Measurements from ENCODE around the gene ARHGAP12. TPM values are rescaled to one million over a fixed set of nuclear protein-coding genes. Genes with fewer than 3 reads are reported as not detected.

The ARHGAP12 gene
- total RNA-seq, 1 donor from 2014 or later: 21.7 TPM

DNA sequence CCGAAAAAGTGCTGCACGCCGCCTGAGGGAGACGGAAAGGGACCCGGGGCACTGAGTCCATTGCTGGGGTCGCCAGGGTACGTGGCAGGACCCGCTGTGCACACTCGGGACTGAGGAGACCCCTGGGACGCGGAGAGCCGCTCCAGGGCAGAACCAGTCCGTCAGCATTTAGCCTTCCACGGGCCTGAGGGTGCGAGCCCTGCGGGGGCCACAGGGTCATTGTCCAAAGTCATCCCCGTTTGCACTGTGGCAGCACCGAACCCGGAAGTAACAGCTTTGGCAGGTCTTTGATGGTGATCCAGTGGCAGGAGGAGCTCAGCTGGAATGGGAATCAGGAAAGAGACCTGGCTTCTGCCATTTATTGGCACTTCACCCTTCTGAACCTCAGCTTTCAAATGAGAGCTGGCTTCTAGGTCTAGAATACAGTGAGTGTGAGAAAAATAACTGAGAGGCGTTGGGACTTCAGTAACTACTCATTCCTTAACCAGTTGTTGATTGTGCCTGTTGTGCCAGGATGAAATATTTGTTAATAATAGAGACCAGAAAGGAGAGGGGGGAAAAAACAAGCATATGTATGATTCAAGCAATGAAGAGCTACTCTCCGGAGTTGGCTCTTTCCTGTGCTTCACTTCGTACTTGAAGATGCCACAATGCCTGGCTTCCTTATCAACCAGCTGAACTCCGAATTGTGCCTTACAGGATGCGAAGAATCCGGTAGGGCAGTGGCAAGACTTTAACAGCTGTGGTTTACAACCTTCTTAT lies 811 bp upstream of the ARHGAP12 start:
- intact Hi-C loops (cut with DNase I): loop anchor here (5.0 kb wide), 1 partner anchor 67 kb away; no protein-coding TSS in a partner anchor
- peak; percentile 81 for DNase-seq (ENCODE audit: low spot score)

DNA sequence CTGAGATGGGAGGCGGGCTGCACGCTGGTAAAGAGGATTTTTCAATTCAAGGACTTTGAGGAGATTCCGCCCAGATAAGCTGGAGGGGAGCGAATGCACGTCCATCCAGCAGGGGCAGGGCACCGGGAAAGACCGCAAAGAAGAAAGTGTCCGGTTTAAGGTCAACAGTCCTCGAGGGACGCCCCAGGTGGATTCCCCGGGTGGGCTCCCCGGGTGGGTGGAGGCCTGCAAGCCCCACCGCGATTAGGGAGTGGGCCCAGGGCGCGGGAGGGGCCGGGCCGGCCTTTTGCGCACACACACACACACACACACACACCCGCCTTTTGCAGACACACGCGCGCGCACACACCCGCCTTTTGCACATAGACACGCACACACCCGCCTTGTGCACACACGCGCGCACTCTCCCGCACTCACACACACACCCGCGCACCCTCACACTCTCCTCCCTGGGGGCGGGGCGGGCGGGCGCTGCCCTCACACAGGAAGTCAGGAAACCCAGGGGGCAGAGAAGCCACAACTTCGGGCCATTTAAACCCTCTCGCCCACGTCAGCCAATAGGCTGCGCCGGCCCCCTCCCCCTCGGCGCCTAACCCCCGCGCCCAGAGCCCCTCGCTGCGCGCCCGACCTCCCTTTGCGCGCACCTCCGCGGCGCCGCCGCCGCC lies 615 bp downstream of the ARHGAP12 start:
- intact Hi-C loops (cut with DNase I): loop anchor here (5.0 kb wide), 1 partner anchor 66 kb away; no protein-coding TSS in a partner anchor
- DNase-seq (ENCODE audit: low spot score): peak; percentile 83

DNA sequence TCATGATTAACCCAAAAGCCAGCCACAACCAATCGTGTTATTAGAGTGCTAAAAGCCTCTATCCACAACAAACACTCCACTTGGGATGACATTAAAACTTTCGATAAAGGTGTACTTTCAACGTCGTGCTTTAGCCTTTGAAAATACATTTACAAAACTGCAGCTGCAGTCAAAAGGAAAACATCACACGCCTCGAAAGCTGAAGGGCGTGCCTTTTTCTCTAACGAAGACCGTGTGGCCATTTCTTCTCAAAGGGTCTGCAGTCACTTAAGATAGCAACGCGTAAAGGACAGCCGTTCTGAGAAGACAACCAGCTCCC lies 1.1 kb downstream of the ARHGAP12 start:
- intact Hi-C loops (cut with DNase I): loop anchor here (5.0 kb wide), 1 partner anchor 65 kb away; no protein-coding TSS in a partner anchor
- no peak for DNase-seq (ENCODE audit: low spot score)

DNA sequence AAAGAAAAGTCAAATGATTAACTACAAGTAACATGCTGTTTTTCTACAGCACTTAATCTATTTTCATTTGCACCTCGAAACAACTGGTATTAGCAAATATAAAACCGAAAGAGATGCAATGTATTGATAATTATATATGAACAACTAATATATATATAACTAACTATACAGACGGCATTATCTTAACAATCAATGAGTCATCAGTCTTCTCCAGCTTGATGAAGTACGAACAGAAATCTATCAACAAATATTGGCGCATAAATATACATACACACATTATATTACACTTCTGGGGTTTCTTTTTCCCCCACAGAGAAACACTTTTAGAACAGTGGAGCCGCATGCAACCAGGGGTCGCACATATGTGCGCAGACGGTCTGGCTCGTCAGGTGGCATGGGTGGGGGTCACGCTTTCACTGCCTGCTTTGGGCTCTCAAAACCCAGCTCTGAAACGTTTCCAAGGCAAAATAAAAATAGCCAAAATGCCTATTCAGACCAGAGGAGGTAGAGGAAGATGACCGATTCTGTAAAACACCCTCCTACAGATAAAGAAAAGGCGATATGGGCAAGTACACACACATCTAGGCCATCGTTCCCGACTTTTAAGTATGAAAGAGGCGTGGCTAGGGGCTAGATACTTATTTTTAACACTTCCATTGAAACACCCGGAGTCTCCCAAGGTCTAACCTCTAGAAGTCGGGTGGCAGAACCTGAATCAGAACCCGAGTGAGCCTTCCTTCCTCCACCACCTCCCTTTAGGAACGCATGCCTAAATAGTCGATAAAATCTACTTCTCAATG lies 1.7 kb downstream of the ARHGAP12 start:
- DNase-seq (ENCODE audit: low spot score): no peak
- intact Hi-C loops (cut with DNase I): loop anchor here (5.0 kb wide), 1 partner anchor 65 kb away; no protein-coding TSS in a partner anchor

DNA sequence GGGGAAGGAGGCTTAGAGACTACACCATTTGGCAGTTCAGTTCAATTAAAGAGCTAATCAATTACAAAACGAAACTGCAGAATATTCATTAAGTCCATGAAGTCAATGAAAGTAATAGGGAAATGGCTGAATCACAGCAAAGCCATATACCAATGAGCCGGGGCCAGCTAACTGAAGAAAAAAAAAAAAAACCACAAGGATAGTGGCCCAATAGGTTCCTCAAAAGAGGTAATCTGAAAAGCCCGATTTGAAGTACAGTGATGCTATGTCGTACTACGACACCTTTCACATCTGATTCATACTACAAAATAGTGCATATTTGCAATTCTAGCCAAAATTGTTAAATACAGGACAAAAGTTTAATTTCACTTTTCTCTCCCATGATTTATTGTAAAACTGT lies 2.5 kb downstream of the ARHGAP12 start:
- intact Hi-C loops (cut with DNase I): loop anchor here (5.0 kb wide), 1 partner anchor 64 kb away; no protein-coding TSS in a partner anchor

DNA sequence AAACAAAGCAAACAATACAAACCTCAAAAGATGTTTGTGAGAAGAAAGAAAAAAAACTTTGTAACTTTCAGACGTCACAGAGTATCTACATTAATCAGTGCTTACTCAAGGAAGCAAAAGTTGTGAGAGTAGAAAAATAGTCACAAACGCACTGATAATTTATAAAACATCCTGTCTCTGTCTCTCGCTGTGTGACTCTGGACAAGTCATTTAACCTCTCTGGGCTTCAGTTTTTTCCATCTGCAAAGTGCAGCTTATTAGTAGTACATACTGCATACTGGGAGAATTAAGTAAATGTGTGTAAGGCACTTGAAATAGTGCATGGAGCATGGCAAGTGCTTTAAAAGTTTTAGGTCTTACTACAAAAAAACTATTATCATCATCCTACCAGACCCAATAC lies 3.8 kb downstream of the ARHGAP12 start:
- intact Hi-C loops (cut with DNase I): loop anchor here (5.0 kb wide), 1 partner anchor 63 kb away; no protein-coding TSS in a partner anchor

More for the DNA sequence above, 2.5 kb downstream of the ARHGAP12 start:
- no peak for DNase-seq (ENCODE audit: low spot score)

DNA sequence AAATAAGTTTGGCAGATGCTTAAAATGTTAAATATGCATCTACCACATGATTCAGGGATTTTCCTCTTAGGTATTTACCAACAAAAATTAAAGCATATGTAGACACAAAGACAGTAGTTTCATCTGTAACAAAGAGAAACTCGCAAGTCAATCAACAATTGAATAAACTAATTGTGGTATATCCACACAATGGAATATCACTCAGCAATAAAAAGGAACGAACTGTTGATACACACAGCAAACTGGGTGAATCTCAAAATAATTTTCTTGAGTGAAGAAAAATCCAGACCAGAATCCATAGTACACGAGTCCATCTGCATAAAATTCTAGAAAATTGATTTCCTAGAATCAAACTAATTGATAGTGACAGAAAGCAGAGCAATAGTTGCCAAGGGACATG lies 5.2 kb downstream of the ARHGAP12 start:
- intact Hi-C loops (cut with DNase I): no loop called here
- DNase-seq (ENCODE audit: low spot score): no peak

More for the DNA sequence above, 3.8 kb downstream of the ARHGAP12 start:
- DNase-seq (ENCODE audit: low spot score): no peak

DNA sequence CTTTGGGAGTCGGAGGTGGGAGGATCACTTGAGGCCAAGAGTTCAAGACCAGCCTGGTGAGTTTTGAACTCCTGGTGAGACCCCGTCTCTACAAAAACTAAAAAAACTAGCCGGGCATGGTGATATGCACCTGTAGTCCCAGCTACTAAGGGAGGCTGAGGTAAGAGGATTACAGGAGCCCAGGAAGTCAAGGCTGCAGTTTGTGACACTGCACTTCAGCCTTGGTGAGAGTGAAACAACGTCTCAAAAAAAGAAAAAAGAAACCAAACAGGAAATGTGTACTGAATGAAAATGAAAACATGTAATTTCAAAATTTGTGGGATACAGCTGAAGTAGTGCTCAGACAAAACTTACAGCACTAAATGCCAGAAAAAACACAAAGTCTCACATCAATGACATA lies 7.6 kb downstream of the ARHGAP12 start:
- no peak for DNase-seq (ENCODE audit: low spot score)
- intact Hi-C loops (cut with DNase I): no loop called here

DNA sequence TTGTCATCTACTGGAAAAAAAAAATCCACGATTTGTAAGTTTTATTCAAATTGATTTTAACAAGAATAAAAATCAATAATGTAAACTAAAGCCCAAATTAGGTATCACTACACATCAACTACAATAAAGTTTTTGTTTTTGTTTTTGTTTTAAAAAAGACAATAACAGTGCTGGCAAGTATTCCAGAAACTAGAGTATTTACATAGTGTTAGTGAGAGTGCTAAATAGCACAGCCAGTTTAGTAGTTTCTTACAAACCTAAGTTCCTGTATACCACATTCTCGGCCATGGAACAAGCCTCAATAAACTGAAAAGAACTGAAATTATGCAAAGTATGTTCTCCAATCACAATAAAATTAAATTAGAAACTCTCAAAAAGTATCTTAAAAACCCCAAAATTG lies 8.1 kb downstream of the ARHGAP12 start:
- no peak for DNase-seq (ENCODE audit: low spot score)
- intact Hi-C loops (cut with DNase I): no loop called here

DNA sequence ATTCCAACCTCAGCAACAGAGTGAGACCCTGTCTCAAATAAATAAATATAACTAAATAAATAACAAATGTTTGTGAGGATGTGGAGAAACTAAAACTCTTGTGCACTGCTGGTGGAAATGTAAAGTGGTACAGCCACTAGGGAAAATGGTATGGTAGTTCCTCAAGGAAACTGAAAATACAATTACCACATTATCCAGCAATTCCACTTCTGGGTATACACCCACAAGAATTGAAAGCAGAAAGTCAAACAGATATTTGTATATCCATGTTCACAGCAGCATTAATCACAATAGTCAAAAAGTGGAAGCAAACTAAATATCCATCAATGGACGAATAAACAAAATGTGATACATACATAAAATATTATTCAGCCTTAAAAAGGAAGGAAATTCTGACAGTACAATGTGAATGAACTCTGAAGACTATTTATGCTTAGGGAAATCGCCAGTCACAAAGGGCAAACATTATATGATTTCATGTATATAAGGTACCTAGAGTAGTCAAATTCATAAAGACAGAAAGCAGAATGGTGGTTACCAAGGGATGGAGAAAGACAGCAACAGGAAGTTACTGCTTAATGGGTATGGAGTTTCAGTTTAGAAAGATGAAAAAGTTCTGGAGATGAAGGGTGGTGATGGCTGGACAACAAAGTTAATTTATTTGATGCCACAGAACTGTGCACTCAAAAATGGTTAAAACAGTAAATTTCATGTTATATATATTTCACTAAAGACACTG lies 9.8 kb downstream of the ARHGAP12 start:
- intact Hi-C loops (cut with DNase I): no loop called here
- no peak for DNase-seq (ENCODE audit: low spot score)

DNA sequence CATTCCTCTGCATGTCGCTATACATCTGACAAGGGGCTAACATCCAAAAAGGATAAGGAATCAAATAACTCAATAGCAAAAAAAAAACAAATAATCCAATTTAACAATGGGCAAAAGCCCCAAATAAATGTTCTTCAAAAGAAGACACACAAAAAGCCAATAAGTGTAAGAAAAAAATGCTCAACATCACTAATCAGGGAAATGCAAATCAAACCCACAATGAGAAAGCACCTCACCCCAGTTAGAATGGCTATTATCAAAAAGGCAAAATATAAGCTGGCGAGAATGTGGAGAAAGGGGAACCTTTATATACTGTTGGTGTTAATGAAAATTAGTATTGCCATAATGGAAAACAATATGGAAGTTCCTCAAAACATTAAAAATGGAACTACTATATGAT lies 14.3 kb downstream of the ARHGAP12 start:
- intact Hi-C loops (cut with DNase I): no loop called here
- no peak for DNase-seq (ENCODE audit: low spot score)

DNA sequence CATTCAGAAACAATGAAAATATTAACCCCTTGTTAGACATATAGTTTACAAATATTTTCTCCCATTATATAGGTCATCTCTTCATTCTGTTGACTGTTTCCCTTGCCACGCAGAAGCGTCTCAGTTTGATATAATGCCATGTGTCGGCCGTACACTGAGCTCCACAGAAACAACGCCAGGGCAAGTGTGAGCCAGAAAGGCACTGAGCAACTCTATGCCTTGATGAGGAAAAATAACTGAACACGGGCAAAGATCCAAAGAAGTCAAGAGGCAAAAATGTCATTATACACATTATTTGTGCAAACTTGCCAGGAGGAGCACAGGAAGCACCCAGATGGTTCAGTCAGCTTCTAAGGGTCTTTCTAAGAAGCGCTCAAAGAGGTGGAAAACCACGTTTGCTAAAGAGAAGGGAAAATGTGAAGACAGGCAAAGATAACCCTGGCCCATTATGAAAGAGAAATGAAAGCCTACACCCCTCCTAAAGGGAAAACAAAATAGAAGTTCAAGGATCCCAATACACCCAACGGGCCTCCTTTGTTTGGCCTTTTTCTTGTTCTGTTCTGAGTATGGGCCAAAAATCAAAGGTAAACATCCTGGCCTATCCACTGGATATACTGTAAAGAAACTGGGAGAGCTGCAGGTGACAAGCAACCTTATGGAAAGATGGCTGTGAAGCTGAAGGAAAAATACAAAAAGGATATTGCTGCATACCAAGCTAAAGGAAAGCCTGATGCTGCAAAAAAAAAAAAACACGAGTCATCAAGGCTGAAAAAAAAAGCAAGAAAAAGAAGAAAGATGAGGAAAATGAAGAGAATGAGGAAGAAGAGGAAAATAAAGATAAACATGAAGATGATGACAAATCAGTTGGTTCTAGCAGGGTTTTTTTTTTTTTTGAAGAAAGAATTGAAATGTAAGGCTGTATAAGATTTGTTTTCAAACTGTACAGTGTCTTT lies 15.5 kb downstream of the ARHGAP12 start:
- no peak for DNase-seq (ENCODE audit: low spot score)
- intact Hi-C loops (cut with DNase I): no loop called here

DNA sequence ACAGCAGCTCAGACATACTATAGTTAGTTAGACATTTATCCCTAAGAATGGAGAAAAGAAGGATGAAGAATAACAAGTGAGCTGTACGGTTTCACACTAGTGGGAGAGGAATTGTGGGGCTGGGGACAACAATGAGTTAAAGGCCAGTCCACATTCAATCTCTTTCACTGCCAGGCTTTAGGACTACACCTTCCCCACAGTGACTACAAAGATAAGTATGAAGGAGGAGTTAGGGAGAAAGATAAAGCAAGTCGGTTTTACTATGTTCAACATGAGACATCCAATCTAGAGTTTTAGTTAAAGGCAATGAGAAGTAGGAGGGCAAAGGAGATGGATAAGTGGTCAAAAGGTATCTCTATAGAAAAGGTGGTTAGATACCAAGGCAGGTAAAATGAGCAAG lies 16.3 kb downstream of the ARHGAP12 start:
- intact Hi-C loops (cut with DNase I): no loop called here
- DNase-seq (ENCODE audit: low spot score): no peak

DNA sequence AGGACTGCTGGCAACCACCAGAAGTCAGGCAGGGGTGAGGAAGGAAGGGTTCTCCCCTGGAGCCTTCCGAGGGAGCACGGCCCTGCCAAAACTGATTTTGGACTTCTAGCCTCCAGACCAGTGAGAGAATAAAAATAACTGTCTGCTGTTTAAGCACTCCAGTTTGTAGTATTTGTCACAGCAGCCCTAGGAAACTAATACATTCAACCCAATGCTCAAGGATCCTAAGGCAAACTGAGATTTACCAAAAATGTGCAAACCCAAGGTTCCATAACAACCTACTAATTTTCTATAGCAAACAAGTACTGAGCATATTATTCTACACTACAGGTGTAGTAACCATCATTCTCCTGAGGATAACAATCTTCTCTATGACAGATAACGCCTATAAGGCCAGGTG lies 18.6 kb downstream of the ARHGAP12 start:
- intact Hi-C loops (cut with DNase I): no loop called here
- no peak for DNase-seq (ENCODE audit: low spot score)

DNA sequence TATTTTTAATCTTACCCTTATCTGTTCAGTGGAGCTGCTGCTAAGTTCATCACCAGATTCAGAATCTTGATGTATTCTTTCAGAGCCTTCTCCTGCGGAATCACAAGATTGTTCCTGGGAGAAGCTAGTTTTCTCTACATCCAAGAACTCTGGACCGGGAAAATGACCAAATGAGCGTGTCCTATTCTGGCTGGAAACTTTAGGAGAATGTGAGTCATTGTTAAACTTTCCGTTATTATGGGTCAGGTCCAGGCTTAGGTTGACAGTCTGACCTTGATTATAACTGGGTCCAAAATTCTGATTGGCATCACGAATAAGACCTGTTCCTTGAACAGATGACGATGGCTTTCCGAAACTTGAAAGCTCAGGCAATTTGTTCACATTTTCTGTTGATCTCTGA lies 20.5 kb downstream of the ARHGAP12 start:
- intact Hi-C loops (cut with DNase I): no loop called here
- DNase-seq (ENCODE audit: low spot score): no peak

DNA sequence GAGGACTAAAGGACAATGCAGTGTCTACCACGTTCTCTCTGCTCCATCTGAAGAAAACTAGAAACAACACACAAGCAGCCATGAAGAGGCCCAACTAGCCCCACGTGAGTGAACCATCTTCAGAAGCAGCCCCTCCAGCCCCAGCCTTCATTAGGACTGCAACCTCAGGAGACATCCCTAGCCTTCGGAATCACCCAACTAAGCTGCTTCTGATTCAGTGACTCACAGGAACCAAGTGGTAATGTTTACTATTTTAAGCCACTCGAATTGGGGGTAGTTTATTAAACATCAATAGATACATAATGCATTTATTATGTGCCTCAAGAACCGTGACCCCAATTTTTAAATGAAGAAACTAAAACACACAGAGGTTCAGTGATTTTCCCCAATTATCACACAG lies 22.6 kb downstream of the ARHGAP12 start:
- intact Hi-C loops (cut with DNase I): no loop called here
- DNase-seq (ENCODE audit: low spot score): no peak

DNA sequence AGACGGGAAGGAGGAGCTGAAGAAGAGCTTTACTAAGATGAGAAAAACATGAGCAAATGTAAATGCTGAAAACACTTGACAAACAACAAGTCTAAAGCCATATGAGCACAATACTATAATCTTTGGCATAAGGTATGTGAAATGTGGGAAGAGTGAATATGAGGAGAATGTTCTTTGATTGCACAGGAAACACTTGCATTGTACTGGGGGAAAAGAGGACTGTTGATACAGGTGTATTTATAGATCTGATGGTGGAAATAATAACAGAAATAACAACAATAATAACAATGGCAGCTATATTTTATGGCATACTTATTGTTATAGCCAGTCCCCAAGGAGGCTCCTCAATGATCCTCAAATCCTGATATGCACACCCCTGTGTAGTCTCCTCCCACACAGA lies 23.0 kb downstream of the ARHGAP12 start:
- intact Hi-C loops (cut with DNase I): no loop called here

DNA sequence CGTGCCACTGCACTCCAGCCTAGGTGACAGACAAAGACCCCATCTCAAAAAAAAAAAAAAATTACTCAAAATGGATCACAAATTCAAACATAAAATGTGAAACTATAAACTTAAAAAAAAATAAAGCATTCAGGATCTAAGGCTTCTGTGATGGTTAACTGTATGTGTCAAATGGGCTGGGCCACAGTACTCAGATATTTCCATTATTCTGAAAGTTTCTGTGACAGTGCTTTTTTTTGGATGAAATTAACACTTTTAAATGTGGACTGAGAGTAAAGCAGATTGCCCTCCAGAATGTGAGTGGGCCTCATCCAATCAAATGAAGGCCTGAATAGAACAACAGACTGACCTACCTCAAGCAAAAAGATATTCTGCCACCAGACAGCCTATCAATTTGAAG lies 26.0 kb downstream of the ARHGAP12 start:
- intact Hi-C loops (cut with DNase I): no loop called here
- DNase-seq (ENCODE audit: low spot score): no peak

More for the DNA sequence above, 23.0 kb downstream of the ARHGAP12 start:
- no peak for DNase-seq (ENCODE audit: low spot score)
